ENCODE data around the gene ADAMTS19. TPM values are rescaled to one million over a fixed set of nuclear protein-coding genes. Genes with fewer than 3 reads are reported as not detected.

Gene ADAMTS19
- polyA plus RNA-seq, 3 donors: not detected

GRCh38 chr5:129724222-129724621, 264.1 kb downstream of the ADAMTS19 start:
- H3K4me3 ChIP-seq (replicated peaks in 1 of 3; ENCODE audit: low read depth in 2 of 3, low read length in 3 of 3): no peak overlapping the region
- no peak for DNase-seq
- no peaks in the 10 kb centered on the region for H3K79me2 ChIP-seq (ENCODE audit: insufficient read depth, low read length)
- H2AFZ ChIP-seq (ENCODE audit: insufficient read depth, low read depth, low read length, poor library complexity, severe bottlenecking): no peak overlapping the region
- no peaks in the 10 kb centered on the region for H3K36me3 Mint-ChIP-seq
- intact Hi-C loops (cut with micrococcal nuclease): no loop called here
- 63% methylated on average over 1 of the region's 2 CpGs for WGBS (ENCODE audit: insufficient coverage)
- H3K27me3 ChIP-seq (ENCODE audit: control insufficient read depth in 2 of 2, insufficient read depth in 2 of 2, low read length in 2 of 2): no peaks in the 10 kb centered on the region
- H3K4me2 ChIP-seq (replicated peaks; ENCODE audit: extremely low read depth, low read length, poor library complexity, severe bottlenecking): no peak overlapping the region
- no peaks in the 10 kb centered on the region for H4K20me1 ChIP-seq (ENCODE audit: insufficient read depth, low read length)
- H3K27ac ChIP-seq (ENCODE audit: low read depth in 1 of 2, low read length in 2 of 2): no peak overlapping the region
- H3K36me3 ChIP-seq (replicated peaks in 1 of 2; ENCODE audit: control insufficient read depth in 1 of 2, insufficient read depth in 2 of 2, low read length in 2 of 2): no peaks in the 10 kb centered on the region
- no peak overlapping the region for H3K27ac Mint-ChIP-seq
- H3K9me3 ChIP-seq (replicated peaks in 1 of 2; ENCODE audit: control insufficient read depth in 1 of 2, insufficient read depth in 1 of 2, low read length in 2 of 2): no peaks in the 10 kb centered on the region
- no peak overlapping the region for H3K4me3 Mint-ChIP-seq
- TF ChIP-seq, protein P1, sequence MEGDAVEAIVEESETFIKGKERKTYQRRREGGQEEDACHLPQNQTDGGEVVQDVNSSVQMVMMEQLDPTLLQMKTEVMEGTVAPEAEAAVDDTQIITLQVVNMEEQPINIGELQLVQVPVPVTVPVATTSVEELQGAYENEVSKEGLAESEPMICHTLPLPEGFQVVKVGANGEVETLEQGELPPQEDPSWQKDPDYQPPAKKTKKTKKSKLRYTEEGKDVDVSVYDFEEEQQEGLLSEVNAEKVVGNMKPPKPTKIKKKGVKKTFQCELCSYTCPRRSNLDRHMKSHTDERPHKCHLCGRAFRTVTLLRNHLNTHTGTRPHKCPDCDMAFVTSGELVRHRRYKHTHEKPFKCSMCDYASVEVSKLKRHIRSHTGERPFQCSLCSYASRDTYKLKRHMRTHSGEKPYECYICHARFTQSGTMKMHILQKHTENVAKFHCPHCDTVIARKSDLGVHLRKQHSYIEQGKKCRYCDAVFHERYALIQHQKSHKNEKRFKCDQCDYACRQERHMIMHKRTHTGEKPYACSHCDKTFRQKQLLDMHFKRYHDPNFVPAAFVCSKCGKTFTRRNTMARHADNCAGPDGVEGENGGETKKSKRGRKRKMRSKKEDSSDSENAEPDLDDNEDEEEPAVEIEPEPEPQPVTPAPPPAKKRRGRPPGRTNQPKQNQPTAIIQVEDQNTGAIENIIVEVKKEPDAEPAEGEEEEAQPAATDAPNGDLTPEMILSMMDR (IDR thresholded peaks at IDR 0.05): no peak
- peaks cover 0 to 7% (median 0%) of the 10 kb centered on the region in 7 donors for H3K9me3 Mint-ChIP-seq
- no peaks in the 10 kb centered on the region for H3K4me1 ChIP-seq (ENCODE audit: control insufficient read depth in 1 of 2, insufficient read depth in 2 of 2, low read length in 2 of 2)
- no peak overlapping the region for H3K9ac ChIP-seq (ENCODE audit: insufficient read depth, low read length, poor library complexity, severe bottlenecking)
- H3K27me3 Mint-ChIP-seq (ENCODE audit: low read depth in 3 of 3): no peaks in the 10 kb centered on the region
- H3K4me1 Mint-ChIP-seq: no peaks in the 10 kb centered on the region

DNA sequence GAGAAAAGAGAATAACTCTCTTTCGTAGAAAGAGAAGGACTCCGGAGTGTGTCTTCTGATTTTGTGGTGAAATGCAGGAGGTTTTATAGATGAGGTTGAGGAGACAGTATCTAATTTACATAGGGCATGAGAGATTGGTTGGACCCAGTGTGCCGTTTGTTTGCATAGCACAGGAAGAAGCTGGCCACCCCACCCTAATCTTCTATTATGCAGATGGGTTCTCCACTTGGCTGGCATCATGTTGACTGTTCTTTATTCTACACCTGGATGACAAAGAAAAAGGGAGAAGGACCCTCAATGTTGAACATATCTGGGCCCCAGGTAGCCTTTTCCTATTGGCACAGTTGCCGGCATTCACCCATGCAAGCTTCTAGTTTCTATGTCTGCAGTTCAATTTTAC, 264.5 kb downstream of the ADAMTS19 start:
- Histone ChIP-seq H3K27ac (ENCODE audit: low read depth in 1 of 2, low read length in 2 of 2) (no peak overlapping the region), H3K4me3 (replicated peaks in 1 of 3; ENCODE audit: low read depth in 2 of 3, low read length in 3 of 3) (no peak overlapping the region), H3K4me1 (ENCODE audit: control insufficient read depth in 1 of 2, insufficient read depth in 2 of 2, low read length in 2 of 2) (no peaks in the 10 kb centered on the region), H3K79me2 (ENCODE audit: insufficient read depth, low read length) (no peaks in the 10 kb centered on the region), H4K20me1 (ENCODE audit: insufficient read depth, low read length) (no peaks in the 10 kb centered on the region), H3K9me3 (replicated peaks in 1 of 2; ENCODE audit: control insufficient read depth in 1 of 2, insufficient read depth in 1 of 2, low read length in 2 of 2) (no peaks in the 10 kb centered on the region), H3K36me3 (replicated peaks in 1 of 2; ENCODE audit: control insufficient read depth in 1 of 2, insufficient read depth in 2 of 2, low read length in 2 of 2) (no peaks in the 10 kb centered on the region), H3K4me2 (replicated peaks; ENCODE audit: extremely low read depth, low read length, poor library complexity, severe bottlenecking) (no peak overlapping the region), H2AFZ (ENCODE audit: insufficient read depth, low read depth, low read length, poor library complexity, severe bottlenecking) (no peak overlapping the region), H3K27me3 (ENCODE audit: control insufficient read depth in 2 of 2, insufficient read depth in 2 of 2, low read length in 2 of 2) (no peaks in the 10 kb centered on the region), H3K9ac (ENCODE audit: insufficient read depth, low read length, poor library complexity, severe bottlenecking) (no peak overlapping the region)
- TF ChIP-seq, protein P1 (IDR thresholded peaks at IDR 0.05): no peak
- H3K27ac Mint-ChIP-seq: no peak overlapping the region
- no peaks in the 10 kb centered on the region for H3K4me1 Mint-ChIP-seq
- H3K36me3 Mint-ChIP-seq: no peaks in the 10 kb centered on the region
- H3K9me3 Mint-ChIP-seq: peaks cover 0 to 7% (median 0%) of the 10 kb centered on the region in 7 donors
- 94% methylated on average over 2 of the region's 4 CpGs for WGBS (ENCODE audit: insufficient coverage)
- no peak overlapping the region for H3K4me3 Mint-ChIP-seq
- no peaks in the 10 kb centered on the region for H3K27me3 Mint-ChIP-seq (ENCODE audit: low read depth in 3 of 3)
- intact Hi-C loops (cut with micrococcal nuclease): no loop called here
- no peak for DNase-seq

All from CD14-positive monocyte (primary cell).